HG03520 (cell line): ENCODE data around the gene PTPRU.
A peak's percentile ranks its signal among the peaks of the same experiment; 100 is the strongest.
"Not testable (repeated sequence)": the region's sequence is repeated elsewhere in the genome, so short reads cannot be mapped to it uniquely, and the experiment has no call there.

Experiments
- ATAC-seq: cut with Tn5 transposase; IDR thresholded peaks from one replicate; pipeline ENCODE4 v1.9.1; 2021; ENCODE audit warnings: mild to moderate bottlenecking, moderate library complexity; ENCODE audit not compliant: unreplicated experiment

The PTPRU gene

GRCh38 chr1:29221296-29221695 lies 15.0 kb upstream of the PTPRU start:
- no peak for ATAC-seq

- not testable (repeated sequence) for ATAC-seq
Observed at GRCh38 chr1:29222260-29222659, 14.1 kb upstream of the PTPRU start.

GRCh38 chr1:29222686-29223085 lies 13.6 kb upstream of the PTPRU start:
- no peak for ATAC-seq

GRCh38 chr1:29223521-29223920 lies 12.8 kb upstream of the PTPRU start:
- no peak for ATAC-seq

GRCh38 chr1:29224356-29224837 lies 11.9 kb upstream of the PTPRU start:
- no peak for ATAC-seq

- no peak for ATAC-seq
Observed at GRCh38 chr1:29225361-29225760, 11.0 kb upstream of the PTPRU start.

GRCh38 chr1:29227511-29227910 lies 8.8 kb upstream of the PTPRU start:
- ATAC-seq, result no peak

- no peak for ATAC-seq
Observed at GRCh38 chr1:29230204-29230552, 6.1 kb upstream of the PTPRU start.

GRCh38 chr1:29230553-29231378 lies 5.6 kb upstream of the PTPRU start, which contains the start of gene MECR:
Gene MECR, minus strand, starts transcription at chr1:29230934. Its CDS starts 28 bp downstream, at chr1:29230906.
- peak; percentile 92 for ATAC-seq

GRCh38 chr1:29232387-29232786 lies 3.9 kb upstream of the PTPRU start:
- no peak for ATAC-seq

GRCh38 chr1:29233693-29234092 lies 2.6 kb upstream of the PTPRU start:
- no peak for ATAC-seq

- ATAC-seq, result no peak
Observed at GRCh38 chr1:29234471-29234870, 1.9 kb upstream of the PTPRU start.

GRCh38 chr1:29234881-29235280 lies 1.4 kb upstream of the PTPRU start:
- ATAC-seq, result not testable (repeated sequence)

- no peak for ATAC-seq
Observed at GRCh38 chr1:29236712-29237128, 398 bp downstream of the PTPRU start.

- no peak for ATAC-seq
Observed at GRCh38 chr1:29237129-29237821, 953 bp downstream of the PTPRU start.

GRCh38 chr1:29237852-29238619 lies 1.7 kb downstream of the PTPRU start:
- ATAC-seq, result no peak

GRCh38 chr1:29238620-29239002 lies 2.3 kb downstream of the PTPRU start:
- no peak for ATAC-seq

GRCh38 chr1:29239142-29239541 lies 2.8 kb downstream of the PTPRU start:
- ATAC-seq, result no peak

- no peak for ATAC-seq
Observed at GRCh38 chr1:29240400-29240837, 4.1 kb downstream of the PTPRU start.

- no peak for ATAC-seq
Observed at GRCh38 chr1:29240986-29241385, 4.7 kb downstream of the PTPRU start.
